Osteocyte (in vitro differentiated cells): ENCODE measurements around the gene ANGPT4. TPM values are rescaled to one million over a fixed set of nuclear protein-coding genes. Genes with fewer than 3 reads are reported as not detected.

Experiments used
- DNase-seq: peaks from one replicate; pipeline ENCODE4 v3.0.0; 2021; ENCODE audit warnings: mixed read lengths; ENCODE audit not compliant: unreplicated experiment; ENCODE audit errors: extremely low spot score
- H3K27ac Mint-ChIP-seq: one replicate; pipeline ENCODE4 v1.8.0; 2021; ENCODE audit warnings: mild to moderate bottlenecking, mixed read lengths; ENCODE audit not compliant: unreplicated experiment
- H3K27me3 Mint-ChIP-seq: one replicate; pipeline ENCODE4 v1.8.0; 2021; ENCODE audit warnings: mixed read lengths; ENCODE audit not compliant: unreplicated experiment
- H3K36me3 Mint-ChIP-seq: one replicate; pipeline ENCODE4 v1.8.0; 2021; ENCODE audit warnings: mixed read lengths; ENCODE audit not compliant: unreplicated experiment
- H3K4me1 Mint-ChIP-seq: one replicate; pipeline ENCODE4 v1.8.0; 2021; ENCODE audit warnings: mixed read lengths; ENCODE audit not compliant: unreplicated experiment
- H3K4me3 Mint-ChIP-seq: one replicate; pipeline ENCODE4 v1.8.0; 2021; ENCODE audit warnings: mild to moderate bottlenecking, moderate library complexity, mixed read lengths; ENCODE audit not compliant: unreplicated experiment
- H3K9me3 Mint-ChIP-seq: one replicate; pipeline ENCODE4 v1.8.0; 2021; ENCODE audit warnings: mixed read lengths; ENCODE audit not compliant: unreplicated experiment
- CTCF ChIP-seq: fragments of 200-600 bp; sonication (generic); IDR thresholded peaks from 2 replicates; pipeline ENCODE4 v1.5.0; 2021; ENCODE audit warnings: antibody characterized with exemption, mild to moderate bottlenecking, moderate library complexity
- total RNA-seq: library from RNA; stranded (reverse); gene quantifications from 2 replicates; pipeline ENCODE4 v1.2.1, GENCODE V29; 2021

Gene ANGPT4
- total RNA-seq, 1 donor from 2014 or later = not detected

DNA sequence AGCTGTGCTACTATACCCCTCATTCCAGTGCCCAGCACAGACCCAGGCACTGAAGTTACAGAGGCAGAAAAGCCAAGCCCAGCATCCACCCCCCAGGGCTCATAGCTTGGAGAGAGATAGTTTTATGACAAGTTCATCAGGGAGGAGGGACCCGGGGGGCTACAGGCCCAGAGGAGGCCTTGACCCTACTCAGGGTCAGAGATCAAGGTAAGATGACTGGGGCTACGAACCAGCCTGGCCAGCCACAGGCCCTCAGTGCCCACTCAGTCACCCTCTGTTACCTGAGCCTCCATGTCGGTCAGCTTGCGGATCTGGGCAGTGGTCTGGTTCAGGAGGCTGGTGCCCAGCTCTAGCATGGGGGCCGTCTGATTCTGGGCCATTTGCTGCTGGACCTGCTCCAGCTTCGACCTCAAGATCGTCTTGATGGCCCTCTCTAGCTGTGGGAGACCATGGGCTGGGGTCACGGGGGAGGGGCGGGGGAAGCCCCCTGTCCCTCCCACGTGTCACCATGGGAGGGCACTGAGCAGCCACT, 26.1 kb downstream of the ANGPT4 start:
- no peak for DNase-seq
- Mint-ChIP-seq H3K27me3 (peaks cover 15% of the 10 kb centered on the region), H3K4me3 (no peak overlapping the region), H3K36me3 (no peaks in the 10 kb centered on the region), H3K9me3 (no peaks in the 10 kb centered on the region), H3K27ac (no peak overlapping the region), H3K4me1 (no peaks in the 10 kb centered on the region)
- TF ChIP-seq CTCF = no peak

DNA sequence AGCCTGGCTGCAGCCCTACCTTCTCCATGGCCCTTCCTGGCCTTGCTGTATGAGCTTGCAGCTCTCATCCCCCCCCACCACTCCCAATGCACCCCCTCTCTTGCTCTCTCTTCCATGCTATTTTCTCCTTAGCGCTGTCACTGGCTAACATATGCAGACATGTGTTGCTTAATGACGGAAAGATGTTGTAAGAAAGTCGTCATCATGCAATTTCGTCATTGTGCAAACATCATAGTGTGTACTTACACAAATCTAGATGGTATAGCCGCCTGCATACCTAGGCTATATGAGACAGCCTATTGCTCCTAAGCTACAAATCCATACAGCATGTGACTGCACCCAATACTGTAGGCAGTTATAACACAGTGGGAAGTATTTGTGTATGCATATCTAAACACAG, 27.0 kb downstream of the ANGPT4 start:
- Mint-ChIP-seq H3K27ac (no peak overlapping the region), H3K36me3 (no peaks in the 10 kb centered on the region), H3K9me3 (no peaks in the 10 kb centered on the region), H3K4me1 (no peaks in the 10 kb centered on the region), H3K27me3 (peaks cover 15% of the 10 kb centered on the region), H3K4me3 (no peak overlapping the region)
- TF ChIP-seq CTCF = no peak
- DNase-seq = no peak

DNA sequence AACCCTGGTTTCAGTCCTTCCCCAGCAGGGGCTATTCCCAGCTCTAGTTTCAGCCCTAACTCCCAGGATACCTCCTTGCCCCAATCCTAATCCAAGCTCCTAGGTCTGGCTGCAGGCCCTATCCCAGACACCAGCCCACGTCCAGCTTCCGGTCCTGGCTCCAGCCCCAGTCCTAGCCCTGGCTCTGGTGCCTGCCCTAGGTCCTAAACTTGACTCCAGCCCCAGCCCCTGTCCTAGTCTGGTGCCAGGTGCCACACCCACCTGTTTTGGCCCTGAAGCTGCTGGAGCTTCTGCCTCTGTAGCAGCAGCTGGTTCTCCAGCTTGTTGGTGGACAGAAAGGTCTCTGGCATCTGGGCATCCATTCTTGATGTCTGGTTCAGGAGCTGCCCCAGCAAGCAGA, 28.1 kb downstream of the ANGPT4 start:
- no peak for DNase-seq
- Mint-ChIP-seq H3K9me3 (no peaks in the 10 kb centered on the region), H3K36me3 (no peaks in the 10 kb centered on the region), H3K27me3 (peaks cover 15% of the 10 kb centered on the region), H3K4me3 (no peak overlapping the region), H3K4me1 (no peaks in the 10 kb centered on the region), H3K27ac (no peak overlapping the region)
- TF ChIP-seq CTCF = no peak

GRCh38 chr20:887137-887536, 29.0 kb downstream of the ANGPT4 start:
- Mint-ChIP-seq H3K36me3 (no peaks in the 10 kb centered on the region), H3K4me3 (no peak overlapping the region)

More at GRCh38 chr20:887137-887536, 29.0 kb downstream of the ANGPT4 start:
- DNase-seq = no peak
- Mint-ChIP-seq H3K27me3 (peaks cover 12% of the 10 kb centered on the region), H3K9me3 (no peaks in the 10 kb centered on the region), H3K27ac (no peak overlapping the region), H3K4me1 (no peaks in the 10 kb centered on the region)
- TF ChIP-seq CTCF = no peak
